ENCODE data around the gene JAKMIP1.
"Not testable (repeated sequence)": the region's sequence is repeated elsewhere in the genome, so short reads cannot be mapped to it uniquely, and the experiment has no call there.

Gene JAKMIP1

DNA sequence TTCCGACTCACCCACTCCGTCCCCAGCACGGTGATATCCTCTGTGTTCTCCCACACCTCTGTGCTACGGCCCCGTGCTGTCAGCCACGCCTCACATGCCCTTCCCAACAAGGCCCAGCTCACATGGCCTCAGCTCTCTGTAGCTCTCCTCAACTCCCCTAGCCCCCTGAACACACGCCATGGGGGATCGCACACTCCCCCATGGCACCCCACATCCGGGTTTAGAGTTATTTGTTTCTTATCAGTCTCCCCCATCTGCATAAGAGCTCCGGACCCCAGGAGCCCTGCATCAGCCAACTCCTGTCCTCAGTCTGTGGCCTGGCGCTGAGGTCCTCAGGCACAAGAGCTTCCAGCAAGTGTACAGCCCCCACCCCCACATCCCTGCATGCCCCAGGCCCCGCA, 189.1 kb downstream of the JAKMIP1 start:
- no peak for DNase-seq (ENCODE audit: low spot score in 2 of 2)
- no peaks in the 10 kb centered on the region for H3K9me3 Mint-ChIP-seq
- H3K4me1 Mint-ChIP-seq, result no peaks in the 10 kb centered on the region
- no peaks in the 10 kb centered on the region for H3K27me3 Mint-ChIP-seq
- no peak for ATAC-seq (replicated peaks; ENCODE audit: extremely low read depth, poor library complexity, severe bottlenecking)
- no peak overlapping the region for H3K27ac Mint-ChIP-seq (ENCODE audit: low read depth)
- H3K36me3 Mint-ChIP-seq (ENCODE audit: insufficient read depth), result peaks cover 2% of the 10 kb centered on the region
- H3K4me3 Mint-ChIP-seq, result no peak overlapping the region

GRCh38 chr4:6010789-6011188, 189.6 kb downstream of the JAKMIP1 start:
- no peaks in the 10 kb centered on the region for H3K27me3 Mint-ChIP-seq
- H3K4me3 Mint-ChIP-seq, result no peak overlapping the region
- DNase-seq (ENCODE audit: low spot score in 2 of 2) (no peak), ATAC-seq (replicated peaks; ENCODE audit: extremely low read depth, poor library complexity, severe bottlenecking) (no peak)
- H3K36me3 Mint-ChIP-seq (ENCODE audit: insufficient read depth), result peaks cover 2% of the 10 kb centered on the region
- no peaks in the 10 kb centered on the region for H3K9me3 Mint-ChIP-seq
- no peaks in the 10 kb centered on the region for H3K4me1 Mint-ChIP-seq
- no peak overlapping the region for H3K27ac Mint-ChIP-seq (ENCODE audit: low read depth)

DNA sequence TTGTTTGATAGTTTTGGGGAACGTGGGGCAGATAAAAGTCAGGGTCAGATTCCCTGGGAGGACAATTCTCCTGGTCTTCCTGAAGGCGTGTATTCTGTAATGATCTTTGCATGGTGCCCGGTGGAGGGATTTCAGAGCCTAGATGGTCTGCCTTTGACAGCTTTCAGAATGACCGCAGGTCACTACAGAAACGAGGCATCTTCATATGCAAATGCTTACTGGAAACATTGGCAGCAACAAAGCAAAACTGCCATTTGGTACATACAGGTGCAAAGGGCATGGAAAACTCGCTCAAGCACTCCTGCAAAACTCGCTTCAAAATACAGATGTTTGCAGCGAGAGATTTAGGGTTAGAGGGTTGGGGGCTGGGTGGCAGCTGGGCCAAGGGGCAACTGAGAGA, 190.9 kb downstream of the JAKMIP1 start:
- no peaks in the 10 kb centered on the region for H3K9me3 Mint-ChIP-seq
- no peaks in the 10 kb centered on the region for H3K27me3 Mint-ChIP-seq
- H3K4me1 Mint-ChIP-seq, result no peaks in the 10 kb centered on the region
- no peak for DNase-seq (ENCODE audit: low spot score in 2 of 2)
- peaks cover 2% of the 10 kb centered on the region for H3K36me3 Mint-ChIP-seq (ENCODE audit: insufficient read depth)
- no peak overlapping the region for H3K4me3 Mint-ChIP-seq
- no peak overlapping the region for H3K27ac Mint-ChIP-seq (ENCODE audit: low read depth)
- ATAC-seq (replicated peaks; ENCODE audit: extremely low read depth, poor library complexity, severe bottlenecking), result no peak

DNA sequence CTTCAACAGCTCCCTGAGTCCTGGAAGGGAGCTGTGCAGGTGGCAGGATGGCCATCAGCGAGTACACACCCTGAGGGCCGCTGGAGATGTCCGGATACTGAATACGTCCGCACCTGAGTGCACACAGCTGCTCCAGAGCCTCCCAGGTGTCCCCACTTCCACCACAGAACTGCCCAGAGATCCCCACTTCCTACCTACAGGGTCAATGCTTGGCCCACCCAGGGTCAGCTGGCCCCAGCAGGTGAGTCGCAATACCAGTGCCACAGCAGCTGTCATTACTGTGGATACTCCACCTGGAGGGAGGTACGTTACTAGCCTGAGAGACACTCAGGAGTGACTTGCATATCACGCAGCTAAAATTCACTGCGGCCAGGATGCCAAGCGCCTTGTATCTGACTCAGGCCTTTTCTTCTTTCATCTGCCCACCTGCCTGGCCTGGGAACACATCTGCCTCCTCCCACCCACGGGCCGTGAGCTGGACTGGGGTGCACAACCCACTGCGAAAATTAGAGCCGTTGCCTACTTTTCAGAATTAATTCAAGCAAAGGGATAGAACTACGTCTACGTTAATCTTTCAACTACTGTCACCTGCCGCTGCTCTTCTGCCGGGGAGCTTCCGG, 191.5 kb downstream of the JAKMIP1 start:
- no peaks in the 10 kb centered on the region for H3K4me1 Mint-ChIP-seq
- peaks cover 2% of the 10 kb centered on the region for H3K36me3 Mint-ChIP-seq (ENCODE audit: insufficient read depth)
- ATAC-seq (replicated peaks; ENCODE audit: extremely low read depth, poor library complexity, severe bottlenecking), result no peak
- H3K27ac Mint-ChIP-seq (ENCODE audit: low read depth), result no peak overlapping the region
- DNase-seq (ENCODE audit: low spot score in 2 of 2), result no peak
- H3K4me3 Mint-ChIP-seq, result no peak overlapping the region
- no peaks in the 10 kb centered on the region for H3K9me3 Mint-ChIP-seq
- H3K27me3 Mint-ChIP-seq, result no peaks in the 10 kb centered on the region

DNA sequence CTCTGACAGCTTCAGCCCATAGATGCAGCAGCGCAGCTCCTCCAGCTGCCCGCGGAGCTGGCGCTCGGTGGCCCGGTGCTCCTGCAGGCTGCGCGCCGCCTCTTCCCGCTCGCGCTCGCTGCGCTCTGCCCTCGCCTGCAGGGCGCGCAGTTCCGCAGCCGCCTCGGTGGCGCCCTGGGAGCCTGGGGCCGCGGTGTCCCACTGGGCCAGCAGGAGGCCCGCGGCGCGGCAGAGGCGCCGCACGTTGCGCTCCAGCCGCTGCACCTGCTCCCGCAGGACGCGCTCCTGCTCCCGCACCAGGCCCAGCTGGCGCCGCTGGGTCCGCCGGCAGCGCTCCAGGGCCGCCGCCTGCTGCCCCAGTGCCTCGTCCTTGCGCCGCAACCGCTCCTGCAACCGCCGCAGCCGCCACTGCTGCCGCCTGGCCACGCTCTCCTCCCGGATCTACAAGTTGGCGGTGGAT, 192.2 kb downstream of the JAKMIP1 start:
- H3K36me3 Mint-ChIP-seq (ENCODE audit: insufficient read depth), result peaks cover 2% of the 10 kb centered on the region
- DNase-seq (ENCODE audit: low spot score in 2 of 2) (no peak), ATAC-seq (replicated peaks; ENCODE audit: extremely low read depth, poor library complexity, severe bottlenecking) (no peak)
- no peaks in the 10 kb centered on the region for H3K9me3 Mint-ChIP-seq
- no peak overlapping the region for H3K27ac Mint-ChIP-seq (ENCODE audit: low read depth)
- no peaks in the 10 kb centered on the region for H3K4me1 Mint-ChIP-seq
- H3K4me3 Mint-ChIP-seq, result no peak overlapping the region
- H3K27me3 Mint-ChIP-seq, result no peaks in the 10 kb centered on the region

- Mint-ChIP-seq H3K4me3 (no peak overlapping the region), H3K4me1 (no peaks in the 10 kb centered on the region), H3K9me3 (no peaks in the 10 kb centered on the region), H3K27me3 (no peaks in the 10 kb centered on the region), H3K36me3 (ENCODE audit: insufficient read depth) (peaks cover 2% of the 10 kb centered on the region), H3K27ac (ENCODE audit: low read depth) (no peak overlapping the region)
- DNase-seq (ENCODE audit: low spot score in 2 of 2) (no peak), ATAC-seq (replicated peaks; ENCODE audit: extremely low read depth, poor library complexity, severe bottlenecking) (no peak)
Observed at GRCh38 chr4:6005175-6005574, 195.2 kb downstream of the JAKMIP1 start.

GRCh38 chr4:6003485-6003884, 196.9 kb downstream of the JAKMIP1 start:
- H3K27me3 Mint-ChIP-seq; H3K9me3 Mint-ChIP-seq; H3K27ac Mint-ChIP-seq (ENCODE audit: low read depth); H3K4me3 Mint-ChIP-seq; DNase-seq (ENCODE audit: low spot score in 2 of 2); H3K36me3 Mint-ChIP-seq (ENCODE audit: insufficient read depth); ATAC-seq (replicated peaks; ENCODE audit: extremely low read depth, poor library complexity, severe bottlenecking); H3K4me1 Mint-ChIP-seq: not testable (repeated sequence)

- no peak for ATAC-seq (replicated peaks; ENCODE audit: extremely low read depth, poor library complexity, severe bottlenecking)
- DNase-seq (ENCODE audit: low spot score in 2 of 2), result no peak
- Mint-ChIP-seq H3K9me3 (no peaks in the 10 kb centered on the region), H3K36me3 (ENCODE audit: insufficient read depth) (peaks cover 2% of the 10 kb centered on the region), H3K27me3 (no peaks in the 10 kb centered on the region), H3K4me1 (peaks cover 6% of the 10 kb centered on the region), H3K27ac (ENCODE audit: low read depth) (no peak overlapping the region), H3K4me3 (no peak overlapping the region)
Observed at GRCh38 chr4:6002926-6003325, 197.4 kb downstream of the JAKMIP1 start.

DNA sequence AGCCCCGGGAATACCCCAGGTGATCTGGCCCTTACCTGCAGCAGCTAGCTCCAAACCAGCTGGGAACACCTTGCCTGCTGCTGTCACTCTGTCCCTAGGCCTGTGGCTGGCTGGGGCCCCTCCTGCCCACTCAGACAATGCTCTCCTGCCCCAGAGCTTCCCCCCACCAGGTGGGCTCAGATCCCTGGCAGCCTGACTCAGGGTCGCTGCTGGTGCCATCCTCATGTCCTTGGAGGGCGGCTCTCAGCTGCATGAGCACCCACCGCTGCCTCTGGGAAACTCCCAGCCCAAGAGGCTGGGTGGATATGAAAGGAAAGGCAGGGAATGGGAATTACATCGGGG, 197.9 kb downstream of the JAKMIP1 start:
- peaks cover 6% of the 10 kb centered on the region for H3K4me1 Mint-ChIP-seq
- DNase-seq (ENCODE audit: low spot score in 2 of 2) (no peak), ATAC-seq (replicated peaks; ENCODE audit: extremely low read depth, poor library complexity, severe bottlenecking) (no peak)
- H3K27ac Mint-ChIP-seq (ENCODE audit: low read depth), result no peak overlapping the region
- no peaks in the 10 kb centered on the region for H3K27me3 Mint-ChIP-seq
- H3K36me3 Mint-ChIP-seq (ENCODE audit: insufficient read depth), result peaks cover 2% of the 10 kb centered on the region
- H3K4me3 Mint-ChIP-seq, result no peak overlapping the region
- H3K9me3 Mint-ChIP-seq, result no peaks in the 10 kb centered on the region

GRCh38 chr4:6001680-6002491, 198.5 kb downstream of the JAKMIP1 start:
- Mint-ChIP-seq H3K27ac (ENCODE audit: low read depth) (no peak overlapping the region), H3K4me3 (no peak overlapping the region), H3K9me3 (no peaks in the 10 kb centered on the region), H3K4me1 (peaks cover 6% of the 10 kb centered on the region), H3K36me3 (ENCODE audit: insufficient read depth) (peaks cover 2% of the 10 kb centered on the region), H3K27me3 (no peaks in the 10 kb centered on the region)
- DNase-seq (ENCODE audit: low spot score in 2 of 2), result no peak
- no peak for ATAC-seq (replicated peaks; ENCODE audit: extremely low read depth, poor library complexity, severe bottlenecking)

- no peak for DNase-seq (ENCODE audit: low spot score in 2 of 2)
- Mint-ChIP-seq H3K36me3 (ENCODE audit: insufficient read depth) (no peaks in the 10 kb centered on the region), H3K27me3 (no peaks in the 10 kb centered on the region), H3K4me3 (no peak overlapping the region), H3K27ac (ENCODE audit: low read depth) (no peak overlapping the region), H3K4me1 (peaks cover 11% of the 10 kb centered on the region), H3K9me3 (no peaks in the 10 kb centered on the region)
- no peak for ATAC-seq (replicated peaks; ENCODE audit: extremely low read depth, poor library complexity, severe bottlenecking)
Observed at GRCh38 chr4:5999830-6000365, 200.5 kb downstream of the JAKMIP1 start.

- no peak overlapping the region for H3K4me3 Mint-ChIP-seq
- ATAC-seq (replicated peaks; ENCODE audit: extremely low read depth, poor library complexity, severe bottlenecking) (no peak), DNase-seq (ENCODE audit: low spot score in 2 of 2) (no peak)
- peaks cover 11% of the 10 kb centered on the region for H3K4me1 Mint-ChIP-seq
- H3K9me3 Mint-ChIP-seq, result no peaks in the 10 kb centered on the region
- H3K27me3 Mint-ChIP-seq, result no peaks in the 10 kb centered on the region
- H3K27ac Mint-ChIP-seq (ENCODE audit: low read depth), result no peak overlapping the region
- H3K36me3 Mint-ChIP-seq (ENCODE audit: insufficient read depth), result no peaks in the 10 kb centered on the region
Observed at GRCh38 chr4:5999356-5999755, 201.0 kb downstream of the JAKMIP1 start.

GRCh38 chr4:5998333-5998936, 201.9 kb downstream of the JAKMIP1 start:
- H3K4me1 Mint-ChIP-seq, result peaks cover 11% of the 10 kb centered on the region
- H3K27ac Mint-ChIP-seq (ENCODE audit: low read depth), result no peak overlapping the region
- H3K4me3 Mint-ChIP-seq, result no peak overlapping the region
- H3K27me3 Mint-ChIP-seq, result no peaks in the 10 kb centered on the region
- H3K9me3 Mint-ChIP-seq, result no peaks in the 10 kb centered on the region
- ATAC-seq (replicated peaks; ENCODE audit: extremely low read depth, poor library complexity, severe bottlenecking) (peak; percentile 36), DNase-seq (ENCODE audit: low spot score in 2 of 2) (peak in 1 of 2 donors; percentile 40)
- no peaks in the 10 kb centered on the region for H3K36me3 Mint-ChIP-seq (ENCODE audit: insufficient read depth)

All from central memory CD8-positive, alpha-beta T cell (primary cell).